ENCODE data around the gene RCL1. TPM values are rescaled to one million over a fixed set of nuclear protein-coding genes. Genes with fewer than 3 reads are reported as not detected.
A peak's percentile ranks its signal among the peaks of the same experiment; 100 is the strongest.
"Not testable (repeated sequence)": the region's sequence is repeated elsewhere in the genome, so short reads cannot be mapped to it uniquely, and the experiment has no call there.

RCL1 gene
- polyA plus RNA-seq, 1 donor (not counting 4 experiments of a cell fraction or from before 2014, with no cell fraction given) = 16.6 TPM

DNA sequence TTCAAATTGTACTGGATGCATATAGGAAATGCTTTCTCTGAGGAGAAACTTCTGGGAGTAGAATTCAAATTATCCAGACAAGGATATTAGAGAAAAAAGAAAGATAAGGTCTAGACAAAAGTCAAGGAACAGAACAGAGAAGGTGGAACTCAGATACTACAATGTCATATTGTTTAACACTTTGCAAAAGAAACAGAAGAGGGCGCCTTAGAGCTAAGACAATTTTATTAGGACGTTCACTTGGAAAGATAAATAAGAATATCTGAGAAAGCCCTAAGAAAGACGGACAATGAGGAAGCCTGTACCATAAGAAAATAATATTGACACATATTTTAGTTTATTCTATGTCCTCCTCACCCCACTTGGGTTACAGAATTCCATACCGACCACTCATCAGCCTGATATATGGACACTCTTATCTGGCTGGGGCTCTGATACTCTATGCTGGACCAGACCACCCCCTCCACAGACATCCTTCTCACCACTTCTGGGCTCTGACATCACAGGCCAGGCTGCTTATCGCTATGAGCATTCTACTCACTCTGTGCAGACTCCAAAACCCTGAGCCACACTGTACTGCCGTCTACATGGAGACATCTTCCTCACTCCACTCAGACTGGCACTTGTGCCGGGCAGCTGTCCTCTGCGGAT is 42.6 kb upstream of the RCL1 start:
- FAIRE-seq (no peak), DNase-seq (ENCODE audit: low read depth, low spot score) (no peak)
- Histone ChIP-seq H3K36me3 (ENCODE audit: control insufficient read depth in 2 of 2, extremely low read depth in 1 of 2, insufficient read depth in 2 of 2, low read length in 2 of 2) (no peaks in the 10 kb centered on the region), H3K9me3 (ENCODE audit: control insufficient read depth, low read depth, low read length) (no peaks in the 10 kb centered on the region), H3K9ac (ENCODE audit: control insufficient read depth, extremely low read depth, insufficient read depth, low read length) (no peak overlapping the region), H2AFZ (ENCODE audit: control insufficient read depth, low read length) (no peak overlapping the region), H3K9me1 (ENCODE audit: control insufficient read depth, extremely low read depth, insufficient read depth, low read length) (no peaks in the 10 kb centered on the region), H3K27ac (ENCODE audit: control insufficient read depth, insufficient read depth, low read length) (no peak overlapping the region), H3K27me3 (ENCODE audit: control insufficient read depth, extremely low read depth, insufficient read depth, low read length) (no peaks in the 10 kb centered on the region), H4K20me1 (ENCODE audit: control insufficient read depth, extremely low read depth, insufficient read depth, low read length) (no peaks in the 10 kb centered on the region), H3K4me1 (ENCODE audit: control insufficient read depth, extremely low read depth, insufficient read depth, low read length) (peaks cover 7% of the 10 kb centered on the region), H3K4me2 (ENCODE audit: control insufficient read depth, extremely low read depth, insufficient read depth, low read depth, low read length) (no peak overlapping the region), H3K79me2 (ENCODE audit: control insufficient read depth, insufficient read depth, low read length) (no peaks in the 10 kb centered on the region), H3K4me3 (ENCODE audit: control insufficient read depth in 2 of 3, extremely low read depth in 1 of 3, insufficient read depth in 2 of 3, low read depth in 1 of 3, low read length in 3 of 3) (no peak overlapping the region)
- TF ChIP-seq EZH2 (IDR thresholded peaks at IDR 0.05; ENCODE audit: low read length) (no peak), CTCF (optimal IDR thresholded peaks at IDR 0.05 in 1 of 3, IDR thresholded peaks at IDR 0.05 in 1 of 3, conservative IDR thresholded peaks at IDR 0.05 in 1 of 3; ENCODE audit: extremely low read depth in 1 of 3, insufficient read depth in 2 of 3, low read length in 3 of 3) (peak in 2 of 3 experiments; percentile 39 to 42)
- dilution Hi-C loops (cut with MboI; ENCODE audit: extremely low pct_ligation_motif_present, low sequenced_read_pairs) = no loop called here

DNA sequence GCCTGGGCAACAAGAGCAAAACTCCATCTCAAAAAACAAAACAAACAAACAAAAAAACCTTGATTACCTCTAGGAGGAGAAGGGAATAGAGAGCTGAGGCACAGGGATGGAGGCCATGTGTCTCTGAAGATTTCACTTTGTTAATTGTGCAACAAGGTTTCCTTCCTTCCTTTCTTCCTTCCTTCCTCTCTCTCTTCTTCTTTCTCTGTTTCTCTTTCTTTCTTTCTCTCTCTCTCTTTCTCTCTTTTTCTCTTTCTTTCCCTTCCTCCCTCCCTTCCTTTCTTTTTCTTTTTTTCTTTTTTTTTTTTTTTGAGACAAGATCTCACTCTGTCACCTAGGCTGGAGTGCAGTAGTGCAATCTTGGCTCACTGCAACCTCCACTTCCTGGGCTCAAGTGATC is 38.2 kb upstream of the RCL1 start:
- FAIRE-seq; H3K9ac ChIP-seq (ENCODE audit: control insufficient read depth, extremely low read depth, insufficient read depth, low read length); dilution Hi-C loops (cut with MboI; ENCODE audit: extremely low pct_ligation_motif_present, low sequenced_read_pairs): not testable (repeated sequence)

More for the DNA sequence above, 38.2 kb upstream of the RCL1 start:
- not testable (repeated sequence) for H3K36me3 ChIP-seq (ENCODE audit: control insufficient read depth in 2 of 2, extremely low read depth in 1 of 2, insufficient read depth in 2 of 2, low read length in 2 of 2); H3K4me3 ChIP-seq (ENCODE audit: control insufficient read depth in 2 of 3, extremely low read depth in 1 of 3, insufficient read depth in 2 of 3, low read depth in 1 of 3, low read length in 3 of 3); H2AFZ ChIP-seq (ENCODE audit: control insufficient read depth, low read length); H3K79me2 ChIP-seq (ENCODE audit: control insufficient read depth, insufficient read depth, low read length); H3K4me2 ChIP-seq (ENCODE audit: control insufficient read depth, extremely low read depth, insufficient read depth, low read depth, low read length); H3K4me1 ChIP-seq (ENCODE audit: control insufficient read depth, extremely low read depth, insufficient read depth, low read length); H3K27me3 ChIP-seq (ENCODE audit: control insufficient read depth, extremely low read depth, insufficient read depth, low read length); H3K9me3 ChIP-seq (ENCODE audit: control insufficient read depth, low read depth, low read length); H4K20me1 ChIP-seq (ENCODE audit: control insufficient read depth, extremely low read depth, insufficient read depth, low read length); H3K9me1 ChIP-seq (ENCODE audit: control insufficient read depth, extremely low read depth, insufficient read depth, low read length); DNase-seq (ENCODE audit: low read depth, low spot score); H3K27ac ChIP-seq (ENCODE audit: control insufficient read depth, insufficient read depth, low read length)
